ENCODE data around the gene CHAF1B. TPM values are rescaled to one million over a fixed set of nuclear protein-coding genes. Genes with fewer than 3 reads are reported as not detected.

Gene CHAF1B
- 10.5 to 13.3 TPM (median 11.6 TPM) in 5 replicates for total RNA-seq (2022; extraction: Qiagen RNA extraction; ENCODE audit: low read depth)

DNA sequence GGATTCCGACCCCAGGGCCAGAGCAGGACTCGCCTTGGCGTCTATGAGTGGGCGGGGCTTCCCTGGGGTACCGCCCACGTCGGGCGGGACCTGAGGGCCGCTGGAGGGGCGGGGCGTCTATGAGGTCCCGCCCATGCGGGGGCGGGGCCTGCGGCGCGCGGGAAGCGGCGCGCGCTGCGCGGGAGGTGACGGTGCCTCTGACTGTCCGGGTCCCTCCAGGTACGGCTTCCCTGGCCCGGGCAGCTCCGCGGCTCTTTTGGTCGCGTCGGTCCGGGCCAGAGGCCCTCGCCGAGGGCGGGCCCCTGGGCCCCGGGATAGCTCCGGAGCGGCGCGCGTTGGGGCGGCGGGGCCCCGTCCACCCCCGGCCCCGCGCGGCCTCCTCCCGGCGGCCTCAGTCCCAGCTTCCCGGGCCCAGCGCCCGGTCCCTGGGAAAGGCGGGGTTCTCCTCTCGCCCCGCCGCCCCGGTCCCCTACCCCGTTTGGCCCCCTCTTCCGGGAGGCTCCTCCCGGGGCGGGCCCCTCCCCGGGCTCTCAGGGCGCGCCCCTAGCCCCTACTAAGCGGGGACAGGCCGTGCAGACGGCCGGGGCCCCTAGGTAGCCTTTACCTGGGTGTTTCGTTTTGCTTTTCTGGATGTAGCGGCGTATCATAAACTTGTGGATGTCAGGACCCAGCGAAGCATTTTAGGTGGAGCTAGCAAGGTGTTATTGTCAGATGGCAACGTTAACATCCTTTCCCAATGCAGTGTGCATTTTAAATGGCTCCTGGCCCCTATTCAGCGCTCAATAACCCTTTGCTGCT, at the start of gene CHAF1B:
TSS of gene CHAF1B (plus strand) at position 160 of the 798 bp plus-strand sequence. CDS start 745 bp downstream, outside the sequence.

Other genes with a start within 250 kb of the CHAF1B start
- 2.6 to 5.2 TPM (median 4.6 TPM) in 5 replicates for gene DOP1B, start 228.6 kb upstream of the CHAF1B start, total RNA-seq (2022; extraction: Qiagen RNA extraction; ENCODE audit: low read depth)
- 5.1 to 8.3 TPM (median 7.3 TPM) in 5 replicates for gene MORC3, start 65.2 kb upstream of the CHAF1B start, total RNA-seq (2022; extraction: Qiagen RNA extraction; ENCODE audit: low read depth)
- not detected in 5 replicates for gene CLDN14, start 94.7 kb downstream of the CHAF1B start, total RNA-seq (2022; extraction: Qiagen RNA extraction; ENCODE audit: low read depth)

Data from A549 treated with ZK216348 at 1 μM for 4 hours (cell line).